ENCODE measurements around the gene AACS. TPM values are rescaled to one million over a fixed set of nuclear protein-coding genes. Genes with fewer than 3 reads are reported as not detected.

Gene AACS
- total and polyA plus RNA-seq, 2 of the 13 experiments (the other 11 are each of a cell fraction or from before 2014, with no cell fraction given), result 23.3 to 28.8 TPM

- TF ChIP-seq ZNF775 (CRISPR knock-in tag; IDR thresholded peaks at IDR 0.05; ENCODE audit: borderline replicate concordance) (no peak), GTF3A (CRISPR knock-in tag; conservative IDR thresholded peaks at IDR 0.05) (no peak), PRPF4 (IDR thresholded peaks at IDR 0.05; ENCODE audit: low read depth, low read length, poor library complexity, severe bottlenecking) (no peak), GLI4 (CRISPR knock-in tag; IDR thresholded peaks at IDR 0.05; ENCODE audit: borderline replicate concordance) (no peak), ZNF496 (CRISPR knock-in tag; IDR thresholded peaks at IDR 0.05; ENCODE audit: insufficient replicate concordance) (no peak), CREM (IDR thresholded peaks at IDR 0.05) (no peak), CREM (CRISPR knock-in tag; IDR thresholded peaks at IDR 0.05) (no peak), MED13 (CRISPR knock-in tag; IDR thresholded peaks at IDR 0.05) (no peak), SSRP1 (CRISPR knock-in tag; IDR thresholded peaks at IDR 0.05) (no peak), NONO (IDR thresholded peaks at IDR 0.05) (no peak), NONO (CRISPR knock-in tag; conservative IDR thresholded peaks at IDR 0.05) (no peak), CCAR2 (optimal IDR thresholded peaks at IDR 0.05; ENCODE audit: low read depth, low read length) (no peak), EZH2 (conservative IDR thresholded peaks at IDR 0.05; ENCODE audit: low read depth, low read length) (no peak), ZNF446 (CRISPR knock-in tag; IDR thresholded peaks at IDR 0.05) (0 out of 2 replicates have a peak, but pooled peaks have one; percentile 50), ZSCAN21 (CRISPR knock-in tag; IDR thresholded peaks at IDR 0.05; ENCODE audit: borderline replicate concordance) (no peak), ZNF772 (CRISPR knock-in tag; IDR thresholded peaks at IDR 0.05) (peak; percentile 28; the same call in 1 of the 2 replicates), HOXA3 (CRISPR knock-in tag; IDR thresholded peaks at IDR 0.05) (no peak), GRHL1 (CRISPR knock-in tag; conservative IDR thresholded peaks at IDR 0.05) (no peak), EED (CRISPR knock-in tag; IDR thresholded peaks at IDR 0.05) (peak; percentile 51; the same call in 1 of the 2 replicates), ARNT (IDR thresholded peaks at IDR 0.05) (no peak)
- TF ChIP-seq, protein P1, sequence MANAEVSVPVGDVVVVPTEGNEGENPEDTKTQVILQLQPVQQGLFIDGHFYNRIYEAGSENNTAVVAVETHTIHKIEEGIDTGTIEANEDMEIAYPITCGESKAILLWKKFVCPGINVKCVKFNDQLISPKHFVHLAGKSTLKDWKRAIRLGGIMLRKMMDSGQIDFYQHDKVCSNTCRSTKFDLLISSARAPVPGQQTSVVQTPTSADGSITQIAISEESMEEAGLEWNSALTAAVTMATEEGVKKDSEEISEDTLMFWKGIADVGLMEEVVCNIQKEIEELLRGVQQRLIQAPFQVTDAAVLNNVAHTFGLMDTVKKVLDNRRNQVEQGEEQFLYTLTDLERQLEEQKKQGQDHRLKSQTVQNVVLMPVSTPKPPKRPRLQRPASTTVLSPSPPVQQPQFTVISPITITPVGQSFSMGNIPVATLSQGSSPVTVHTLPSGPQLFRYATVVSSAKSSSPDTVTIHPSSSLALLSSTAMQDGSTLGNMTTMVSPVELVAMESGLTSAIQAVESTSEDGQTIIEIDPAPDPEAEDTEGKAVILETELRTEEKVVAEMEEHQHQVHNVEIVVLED (CRISPR knock-in tag; IDR thresholded peaks at IDR 0.05; ENCODE audit: borderline replicate concordance), result 0 out of 2 replicates have a peak, but pooled peaks have one; percentile 15
- TF ChIP-seq, protein P2, sequence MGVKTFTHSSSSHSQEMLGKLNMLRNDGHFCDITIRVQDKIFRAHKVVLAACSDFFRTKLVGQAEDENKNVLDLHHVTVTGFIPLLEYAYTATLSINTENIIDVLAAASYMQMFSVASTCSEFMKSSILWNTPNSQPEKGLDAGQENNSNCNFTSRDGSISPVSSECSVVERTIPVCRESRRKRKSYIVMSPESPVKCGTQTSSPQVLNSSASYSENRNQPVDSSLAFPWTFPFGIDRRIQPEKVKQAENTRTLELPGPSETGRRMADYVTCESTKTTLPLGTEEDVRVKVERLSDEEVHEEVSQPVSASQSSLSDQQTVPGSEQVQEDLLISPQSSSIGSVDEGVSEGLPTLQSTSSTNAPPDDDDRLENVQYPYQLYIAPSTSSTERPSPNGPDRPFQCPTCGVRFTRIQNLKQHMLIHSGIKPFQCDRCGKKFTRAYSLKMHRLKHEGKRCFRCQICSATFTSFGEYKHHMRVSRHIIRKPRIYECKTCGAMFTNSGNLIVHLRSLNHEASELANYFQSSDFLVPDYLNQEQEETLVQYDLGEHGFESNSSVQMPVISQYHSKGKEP (CRISPR knock-in tag; IDR thresholded peaks at IDR 0.05), result peak; percentile 50; the same call in 1 of the 2 replicates
- TF ChIP-seq, protein P3, sequence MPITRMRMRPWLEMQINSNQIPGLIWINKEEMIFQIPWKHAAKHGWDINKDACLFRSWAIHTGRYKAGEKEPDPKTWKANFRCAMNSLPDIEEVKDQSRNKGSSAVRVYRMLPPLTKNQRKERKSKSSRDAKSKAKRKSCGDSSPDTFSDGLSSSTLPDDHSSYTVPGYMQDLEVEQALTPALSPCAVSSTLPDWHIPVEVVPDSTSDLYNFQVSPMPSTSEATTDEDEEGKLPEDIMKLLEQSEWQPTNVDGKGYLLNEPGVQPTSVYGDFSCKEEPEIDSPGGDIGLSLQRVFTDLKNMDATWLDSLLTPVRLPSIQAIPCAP (CRISPR knock-in tag; IDR thresholded peaks at IDR 0.05; ENCODE audit: low read depth), result no peak
- TF ChIP-seq, protein P4, sequence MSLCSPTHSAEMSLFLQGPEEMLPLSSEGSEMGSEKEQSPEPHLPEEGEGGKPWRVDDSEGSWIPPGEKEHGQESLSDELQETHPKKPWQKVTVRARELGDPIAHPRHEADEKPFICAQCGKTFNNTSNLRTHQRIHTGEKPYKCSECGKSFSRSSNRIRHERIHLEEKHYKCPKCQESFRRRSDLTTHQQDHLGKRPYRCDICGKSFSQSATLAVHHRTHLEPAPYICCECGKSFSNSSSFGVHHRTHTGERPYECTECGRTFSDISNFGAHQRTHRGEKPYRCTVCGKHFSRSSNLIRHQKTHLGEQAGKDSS (CRISPR knock-in tag; IDR thresholded peaks at IDR 0.05; ENCODE audit: borderline replicate concordance, low read depth), result no peak; the same call in 1 of the 2 replicates
Measured at GRCh38 chr12:125092108-125092871, 27.1 kb downstream of the AACS start (continued).
